Heart left ventricle (tissue), 13 donors: ENCODE data around the gene PPP1R2C.

Source experiments
- POLR2A ChIP-seq, 2 donors: fragments of 450-650 bp; IDR thresholded peaks; one replicate each; pipeline ENCODE4 v1.6.1; 2017; ENCODE audit warnings: antibody characterized with exemption in 2 of 2, mild to moderate bottlenecking in 2 of 2, moderate library complexity in 2 of 2
- TF ChIP-seq, protein P1 (sequence below), 12 donors: fragments of 200-600 bp; sonication (generic) in 4 of 12; IDR thresholded peaks; one replicate each; pipeline versions ENCODE4 v1.5.0 to v1.8.0; 2018 to 2022; ENCODE audit warnings: antibody characterized with exemption in 12 of 12, mild to moderate bottlenecking in 5 of 12
- donor health status: ischemic (EF 13 %, LVEDD 7.1; RV severe dilation, severe dysfunction).
- donor health status: DM: no; HTN: yes; CAD: no.
- donor health status: DM: no; HTN: no; CAD: no.
- donor health status: ischemic (EF 25% LVEDD 6.9; RV normal size, moderate dysfunction).
- donor health status: ischemic (EF 25% LVEDD 5.7; RV mildly dilated, moderate dysfunction).
- donor health status: ischemic (EF 35%, LVEDD 5.7; RV mildly dilated, moderate dysfunction).
- donor health status: nonischemic (EF 11% LVEDD 7.7; RV severe dilation, severe dysfunction).
- donor health status: DM: yes; HTN: yes; CAD: no.
- donor health status: PGD.
- donor health status: ischemic (EF 29% LVEDD 5.4; RV normal size, mild dysfunction).
- donor health status: nonischemic (EF 23%, LVEDD 6.1; RV moderate dilation, normal function).

DNA sequence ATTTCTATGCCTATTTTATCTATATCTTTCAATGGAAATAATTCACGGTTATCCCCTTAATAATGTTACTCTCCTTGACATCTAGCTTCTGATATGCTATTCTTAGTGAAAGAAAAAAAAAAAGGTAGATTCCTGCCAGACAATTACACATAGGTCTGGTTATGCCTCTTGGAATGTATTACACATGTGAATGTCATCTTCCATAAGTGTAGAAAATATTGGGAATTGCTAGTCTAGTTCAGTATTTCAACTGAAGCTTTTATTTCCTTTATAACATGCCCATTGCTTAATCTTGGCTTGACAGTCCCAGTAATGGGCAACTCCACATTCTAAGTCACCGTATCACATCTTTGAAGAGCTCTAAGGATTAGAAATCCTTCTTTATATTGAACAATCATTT lies 25.4 kb upstream of the PPP1R2C start:
- no peak for TF ChIP-seq POLR2A (IDR thresholded peaks at IDR 0.05)
- TF ChIP-seq, protein P1, sequence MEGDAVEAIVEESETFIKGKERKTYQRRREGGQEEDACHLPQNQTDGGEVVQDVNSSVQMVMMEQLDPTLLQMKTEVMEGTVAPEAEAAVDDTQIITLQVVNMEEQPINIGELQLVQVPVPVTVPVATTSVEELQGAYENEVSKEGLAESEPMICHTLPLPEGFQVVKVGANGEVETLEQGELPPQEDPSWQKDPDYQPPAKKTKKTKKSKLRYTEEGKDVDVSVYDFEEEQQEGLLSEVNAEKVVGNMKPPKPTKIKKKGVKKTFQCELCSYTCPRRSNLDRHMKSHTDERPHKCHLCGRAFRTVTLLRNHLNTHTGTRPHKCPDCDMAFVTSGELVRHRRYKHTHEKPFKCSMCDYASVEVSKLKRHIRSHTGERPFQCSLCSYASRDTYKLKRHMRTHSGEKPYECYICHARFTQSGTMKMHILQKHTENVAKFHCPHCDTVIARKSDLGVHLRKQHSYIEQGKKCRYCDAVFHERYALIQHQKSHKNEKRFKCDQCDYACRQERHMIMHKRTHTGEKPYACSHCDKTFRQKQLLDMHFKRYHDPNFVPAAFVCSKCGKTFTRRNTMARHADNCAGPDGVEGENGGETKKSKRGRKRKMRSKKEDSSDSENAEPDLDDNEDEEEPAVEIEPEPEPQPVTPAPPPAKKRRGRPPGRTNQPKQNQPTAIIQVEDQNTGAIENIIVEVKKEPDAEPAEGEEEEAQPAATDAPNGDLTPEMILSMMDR (IDR thresholded peaks at IDR 0.05) = no peak
